Measurements from ENCODE around the gene MKX. TPM values are rescaled to one million over a fixed set of nuclear protein-coding genes. Genes with fewer than 3 reads are reported as not detected.

Gene MKX
- total RNA-seq, 1 donor from 2014 or later: 1.7 TPM

DNA sequence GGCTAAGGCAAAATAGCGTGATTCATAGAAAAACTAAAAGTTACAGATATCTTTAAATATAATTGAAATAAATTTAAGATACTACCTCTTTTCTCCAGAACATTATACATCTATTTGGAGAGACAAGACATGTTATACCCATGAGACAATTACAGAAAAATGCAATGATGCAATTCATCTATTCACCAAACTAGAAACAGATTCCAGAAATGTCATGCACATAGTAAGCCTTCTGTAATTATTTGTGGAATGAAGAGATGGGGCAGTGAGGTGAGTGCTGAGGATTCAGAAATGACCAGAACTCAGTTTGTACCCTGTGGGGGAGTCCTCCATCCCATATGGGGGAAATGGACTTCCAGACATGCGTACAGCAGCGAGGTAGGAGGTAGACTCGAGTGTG, 99.4 kb downstream of the MKX start:
- intact Hi-C loops (cut with DNase I): no loop called here
- H3K9me3 ChIP-seq: peaks cover 4% of the 10 kb centered on the region
- no peak for DNase-seq
- H3K27me3 ChIP-seq: no peaks in the 10 kb centered on the region
- no peaks in the 10 kb centered on the region for H3K36me3 ChIP-seq
- TF ChIP-seq, protein P1, sequence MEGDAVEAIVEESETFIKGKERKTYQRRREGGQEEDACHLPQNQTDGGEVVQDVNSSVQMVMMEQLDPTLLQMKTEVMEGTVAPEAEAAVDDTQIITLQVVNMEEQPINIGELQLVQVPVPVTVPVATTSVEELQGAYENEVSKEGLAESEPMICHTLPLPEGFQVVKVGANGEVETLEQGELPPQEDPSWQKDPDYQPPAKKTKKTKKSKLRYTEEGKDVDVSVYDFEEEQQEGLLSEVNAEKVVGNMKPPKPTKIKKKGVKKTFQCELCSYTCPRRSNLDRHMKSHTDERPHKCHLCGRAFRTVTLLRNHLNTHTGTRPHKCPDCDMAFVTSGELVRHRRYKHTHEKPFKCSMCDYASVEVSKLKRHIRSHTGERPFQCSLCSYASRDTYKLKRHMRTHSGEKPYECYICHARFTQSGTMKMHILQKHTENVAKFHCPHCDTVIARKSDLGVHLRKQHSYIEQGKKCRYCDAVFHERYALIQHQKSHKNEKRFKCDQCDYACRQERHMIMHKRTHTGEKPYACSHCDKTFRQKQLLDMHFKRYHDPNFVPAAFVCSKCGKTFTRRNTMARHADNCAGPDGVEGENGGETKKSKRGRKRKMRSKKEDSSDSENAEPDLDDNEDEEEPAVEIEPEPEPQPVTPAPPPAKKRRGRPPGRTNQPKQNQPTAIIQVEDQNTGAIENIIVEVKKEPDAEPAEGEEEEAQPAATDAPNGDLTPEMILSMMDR (IDR thresholded peaks at IDR 0.05): no peak
- no peak for ATAC-seq
- no peak overlapping the region for H3K4me3 ChIP-seq
- no peak overlapping the region for H3K27ac ChIP-seq
- no peaks in the 10 kb centered on the region for H3K4me1 ChIP-seq

DNA sequence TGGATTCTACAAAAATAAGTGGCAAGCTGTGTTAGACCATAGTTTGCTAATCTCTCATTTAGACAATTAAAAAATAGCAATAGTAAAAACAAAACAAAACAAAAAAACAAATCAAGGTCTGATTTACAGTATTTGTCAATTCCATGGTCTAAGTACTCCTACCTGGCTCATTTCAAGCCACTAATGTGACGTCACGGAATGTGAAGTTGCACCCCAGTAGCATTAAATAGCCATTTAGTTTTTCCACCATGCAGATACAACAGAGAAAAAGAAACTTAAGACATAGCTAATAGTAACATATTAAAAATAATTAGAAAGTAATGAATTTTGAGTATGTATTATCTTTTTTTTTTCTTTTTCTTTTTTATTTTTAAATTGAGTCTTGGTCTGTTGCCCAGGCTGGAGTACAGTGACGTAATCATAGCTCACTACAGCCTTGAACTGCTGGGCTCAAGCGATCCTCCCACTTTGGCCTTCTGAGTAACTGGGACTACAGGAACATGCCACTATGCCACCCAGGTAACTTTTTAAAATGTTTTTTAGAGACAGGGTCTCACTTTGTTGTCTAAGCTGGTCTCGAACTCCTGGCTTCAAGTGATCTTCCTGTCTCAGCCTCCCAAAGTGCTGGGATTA, 101.2 kb downstream of the MKX start:
- H3K36me3 ChIP-seq: no peaks in the 10 kb centered on the region
- H3K4me3 ChIP-seq: no peak overlapping the region
- DNase-seq (no peak), ATAC-seq (no peak)
- H3K4me1 ChIP-seq: no peaks in the 10 kb centered on the region
- peaks cover 4% of the 10 kb centered on the region for H3K9me3 ChIP-seq
- no peak overlapping the region for H3K27ac ChIP-seq
- intact Hi-C loops (cut with DNase I): no loop called here
- TF ChIP-seq, protein P1 (IDR thresholded peaks at IDR 0.05): no peak
- no peaks in the 10 kb centered on the region for H3K27me3 ChIP-seq

DNA sequence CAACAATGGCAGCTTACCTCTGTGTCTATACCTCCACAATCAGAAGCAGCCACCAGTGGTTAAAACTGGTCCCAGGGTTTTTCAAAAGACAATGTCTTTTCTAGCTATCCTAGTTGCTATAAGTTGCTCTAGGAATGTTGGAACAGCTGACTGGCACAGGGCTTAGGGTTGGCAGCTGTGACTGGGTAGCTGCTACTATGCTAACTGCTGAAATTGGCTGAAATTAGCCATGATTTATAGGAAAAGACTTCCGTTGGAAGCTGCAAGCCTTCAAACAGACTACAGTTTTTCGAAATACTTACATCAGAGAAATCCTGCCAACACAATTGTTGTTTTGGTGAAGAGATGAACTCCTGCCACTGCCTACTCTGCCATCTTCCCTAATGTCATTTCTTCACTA, 102.3 kb downstream of the MKX start:
- H3K4me3 ChIP-seq: no peak overlapping the region

DNA sequence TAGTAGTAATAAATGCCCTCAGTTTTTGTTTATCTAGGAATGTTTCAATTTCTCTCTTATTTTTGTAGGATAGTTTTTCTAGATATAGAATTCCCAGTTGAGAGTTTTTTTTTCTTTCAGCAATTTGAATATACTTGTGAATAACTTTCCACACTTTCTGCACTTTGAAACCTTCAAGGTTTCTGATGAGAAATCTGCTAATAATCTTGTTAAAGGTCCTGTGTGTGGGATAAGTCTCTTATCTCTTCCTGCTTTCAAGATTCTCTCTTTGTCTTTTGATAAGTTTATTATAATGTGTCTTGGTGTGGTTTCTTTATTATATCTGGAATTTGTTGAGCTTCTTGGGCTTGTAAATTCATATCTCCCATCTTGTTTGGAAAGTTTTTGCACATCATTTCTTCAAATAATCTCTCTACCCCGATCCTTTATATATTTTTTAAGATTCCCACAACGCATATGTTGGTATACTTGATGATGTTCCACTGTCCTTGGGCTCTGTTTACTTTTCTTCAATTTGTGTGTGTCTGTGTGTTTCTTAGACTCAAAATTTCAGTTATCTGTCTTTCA, 103.5 kb downstream of the MKX start:
- Histone ChIP-seq H3K4me3 (no peak overlapping the region), H3K27ac (no peak overlapping the region), H3K9me3 (peaks cover 4% of the 10 kb centered on the region), H3K4me1 (no peaks in the 10 kb centered on the region), H3K36me3 (no peaks in the 10 kb centered on the region), H3K27me3 (no peaks in the 10 kb centered on the region)
- no peak for ATAC-seq
- DNase-seq: no peak
- TF ChIP-seq, protein P1 (IDR thresholded peaks at IDR 0.05): no peak
- intact Hi-C loops (cut with DNase I): no loop called here

More for the DNA sequence above, 102.3 kb downstream of the MKX start:
- Histone ChIP-seq H3K4me1 (no peaks in the 10 kb centered on the region), H3K36me3 (no peaks in the 10 kb centered on the region), H3K27me3 (no peaks in the 10 kb centered on the region), H3K9me3 (peaks cover 4% of the 10 kb centered on the region), H3K27ac (no peak overlapping the region)
- TF ChIP-seq, protein P1 (IDR thresholded peaks at IDR 0.05): no peak
- intact Hi-C loops (cut with DNase I): no loop called here
- ATAC-seq (no peak), DNase-seq (no peak)

DNA sequence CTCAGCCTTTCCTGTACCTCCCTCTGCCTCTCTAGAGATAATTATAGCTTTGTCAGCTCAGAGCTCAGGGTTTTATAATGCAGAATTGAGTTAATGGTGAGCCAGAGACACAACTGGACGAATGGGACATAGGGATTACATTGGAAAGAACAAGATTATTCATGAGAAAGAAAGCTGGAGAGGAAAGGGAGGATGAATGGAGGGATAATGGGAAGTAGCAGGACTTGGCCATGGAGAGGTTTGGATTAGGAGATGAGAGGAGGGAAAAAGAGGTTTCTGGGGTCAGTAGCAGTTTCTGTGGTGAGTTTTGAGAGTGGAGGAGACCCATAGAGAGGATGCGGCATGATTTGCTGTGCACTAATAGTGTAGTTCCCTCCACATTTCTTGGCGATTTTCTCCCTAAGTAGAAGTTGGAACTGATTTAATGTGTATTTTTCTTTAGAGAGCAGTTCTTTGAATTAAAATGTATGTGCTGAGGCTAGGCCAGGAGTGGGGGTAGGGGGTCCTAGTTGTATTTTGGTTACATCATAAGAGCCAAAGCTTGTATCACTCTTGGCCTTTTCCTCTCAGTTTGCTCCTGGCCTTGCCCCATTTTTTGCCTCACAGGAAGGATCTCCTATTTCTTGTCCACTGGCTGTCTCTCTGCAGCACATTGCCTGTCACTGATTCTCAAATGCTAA, 107.4 kb downstream of the MKX start:
- TF ChIP-seq, protein P1 (IDR thresholded peaks at IDR 0.05): no peak
- Histone ChIP-seq H3K36me3 (no peaks in the 10 kb centered on the region), H3K27ac (no peak overlapping the region), H3K9me3 (peaks cover 4% of the 10 kb centered on the region), H3K4me1 (no peaks in the 10 kb centered on the region), H3K4me3 (no peak overlapping the region), H3K27me3 (no peaks in the 10 kb centered on the region)
- ATAC-seq: no peak
- DNase-seq: no peak
- intact Hi-C loops (cut with DNase I): no loop called here

All from upper lobe of right lung (tissue), 1 donor.